Glutamatergic neuron (in vitro differentiated cells): ENCODE data around the gene SMIM23. TPM values are rescaled to one million over a fixed set of nuclear protein-coding genes. Genes with fewer than 3 reads are reported as not detected.

Source experiments
- DNase-seq: peaks from one replicate; pipeline ENCODE4 v3.0.0; 2022
- H3K27ac Mint-ChIP-seq: one replicate; pipeline ENCODE4 v1.8.0; 2020; ENCODE audit warnings: mild to moderate bottlenecking, mixed read lengths, inconsistent platforms; ENCODE audit not compliant: unreplicated experiment
- H3K27me3 Mint-ChIP-seq: one replicate; pipeline ENCODE4 v1.8.0; 2020; ENCODE audit warnings: mild to moderate bottlenecking, moderate library complexity, mixed read lengths, inconsistent platforms; ENCODE audit not compliant: unreplicated experiment
- H3K36me3 Mint-ChIP-seq: one replicate; pipeline ENCODE4 v1.8.0; 2020; ENCODE audit warnings: mild to moderate bottlenecking, mixed read lengths, inconsistent platforms; ENCODE audit not compliant: unreplicated experiment
- H3K4me1 Mint-ChIP-seq: one replicate; pipeline ENCODE4 v1.8.0; 2020; ENCODE audit warnings: mild to moderate bottlenecking, low read depth, mixed read lengths, inconsistent platforms; ENCODE audit not compliant: unreplicated experiment
- H3K4me3 Mint-ChIP-seq: one replicate; pipeline ENCODE4 v1.8.0; 2020; ENCODE audit warnings: mild to moderate bottlenecking, mixed read lengths, inconsistent platforms; ENCODE audit not compliant: unreplicated experiment
- H3K9me3 Mint-ChIP-seq: one replicate; pipeline ENCODE4 v1.8.0; 2020; ENCODE audit warnings: mild to moderate bottlenecking, moderate library complexity, mixed read lengths, inconsistent platforms; ENCODE audit not compliant: unreplicated experiment
- CTCF ChIP-seq: fragments of 200-600 bp; sonication (generic); IDR thresholded peaks from one replicate; pipeline ENCODE4 v1.5.0; 2021; ENCODE audit not compliant: partially characterized antibody, unreplicated experiment
- total RNA-seq: library from RNA; stranded (reverse); fragmentation: NEBNext Ultra II Directional; extraction: Animal tissue kit (Norgen Biotek cat#: 25700); gene quantifications from one replicate; pipeline ENCODE4 v1.2.1, GENCODE V29; 2021; ENCODE audit not compliant: unreplicated experiment

SMIM23 gene
- total RNA-seq, 1 donor from 2014 or later = not detected

DNA sequence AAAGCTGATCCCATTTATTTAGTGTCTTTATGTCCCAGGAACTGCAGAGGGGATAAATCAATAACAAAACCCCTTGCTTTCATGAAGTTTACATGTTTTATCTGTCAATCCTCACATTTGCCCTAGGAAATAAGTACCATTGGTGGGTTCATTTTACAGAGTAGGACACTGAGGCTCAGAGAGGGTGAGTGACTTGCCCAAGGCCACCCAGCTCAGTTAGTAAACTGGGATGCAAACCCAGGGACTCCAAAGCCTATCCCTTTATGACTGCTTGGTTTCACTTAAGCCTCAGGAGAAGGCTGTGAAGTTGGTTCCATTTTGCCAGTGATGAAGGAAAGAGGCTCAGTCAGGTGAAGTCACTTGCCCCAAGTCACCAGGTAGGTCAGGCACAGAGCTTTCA is 51.9 kb downstream of the SMIM23 start:
- peaks cover 6% of the 10 kb centered on the region for H3K27me3 Mint-ChIP-seq
- no peak for TF ChIP-seq CTCF
- H3K9me3 Mint-ChIP-seq = peaks cover 2% of the 10 kb centered on the region
- H3K4me1 Mint-ChIP-seq = peaks cover 18% of the 10 kb centered on the region
- no peak overlapping the region for H3K27ac Mint-ChIP-seq
- H3K4me3 Mint-ChIP-seq = no peak overlapping the region
- no peak for DNase-seq
- peaks cover 14% of the 10 kb centered on the region for H3K36me3 Mint-ChIP-seq

GRCh38 chr5:171838066-171838465 is 52.4 kb downstream of the SMIM23 start:
- Mint-ChIP-seq H3K4me1 (peaks cover 18% of the 10 kb centered on the region), H3K9me3 (peaks cover 2% of the 10 kb centered on the region), H3K4me3 (no peak overlapping the region), H3K36me3 (peaks cover 9% of the 10 kb centered on the region), H3K27ac (no peak overlapping the region), H3K27me3 (peaks cover 7% of the 10 kb centered on the region)
- DNase-seq = no peak
- TF ChIP-seq CTCF = no peak

DNA sequence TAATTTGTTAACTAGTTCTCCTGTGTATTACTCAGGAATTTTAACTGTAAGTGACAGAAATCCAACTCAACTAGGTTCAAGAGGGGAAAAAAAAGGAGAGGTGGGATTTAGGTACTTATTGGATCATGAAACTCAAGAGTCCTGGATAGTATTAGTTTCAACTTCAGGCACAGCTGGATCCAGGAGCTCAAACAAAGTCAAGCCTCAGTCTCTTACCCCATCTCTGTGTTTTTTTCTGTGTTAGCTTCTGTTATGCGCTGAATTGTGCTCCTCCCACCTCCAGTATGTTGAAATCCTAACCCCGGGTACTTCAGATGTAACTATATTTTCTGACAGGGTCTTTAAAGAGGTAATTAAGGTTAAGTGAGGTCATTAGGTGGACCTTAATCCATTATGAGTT is 53.5 kb downstream of the SMIM23 start:
- no peak for DNase-seq
- peaks cover 2% of the 10 kb centered on the region for H3K9me3 Mint-ChIP-seq
- peaks cover 18% of the 10 kb centered on the region for H3K4me1 Mint-ChIP-seq
- H3K27me3 Mint-ChIP-seq = peaks cover 9% of the 10 kb centered on the region
- H3K4me3 Mint-ChIP-seq = no peak overlapping the region
- no peak for TF ChIP-seq CTCF
- H3K27ac Mint-ChIP-seq = no peak overlapping the region
- peaks cover 4% of the 10 kb centered on the region for H3K36me3 Mint-ChIP-seq

GRCh38 chr5:171840066-171840465 is 54.4 kb downstream of the SMIM23 start:
- H3K27ac Mint-ChIP-seq = no peak overlapping the region
- peaks cover 2% of the 10 kb centered on the region for H3K9me3 Mint-ChIP-seq
- H3K4me1 Mint-ChIP-seq = peaks cover 18% of the 10 kb centered on the region
- no peak overlapping the region for H3K4me3 Mint-ChIP-seq
- peak; percentile 23 for DNase-seq
- H3K36me3 Mint-ChIP-seq = peaks cover 4% of the 10 kb centered on the region
- peaks cover 8% of the 10 kb centered on the region for H3K27me3 Mint-ChIP-seq
- no peak for TF ChIP-seq CTCF

Other genes with a start within 250 kb of the SMIM23 start
- 110 TPM for gene FBXW11, start 220.8 kb downstream of the SMIM23 start, total RNA-seq